Dendritic cell treated with granulocyte-macrophage colony-stimulating factor and Interleukin-4, amounts not matched to agents 40 ng/mL and 50 ng/mL, for 4 days (primary cell): ENCODE results near the gene KCNG2.

Source experiments
- H3K27ac Mint-ChIP-seq: one replicate; pipeline ENCODE4 v1.8.0; 2022; ENCODE audit warnings: mild to moderate bottlenecking, mixed read lengths
- H3K27me3 Mint-ChIP-seq: one replicate; pipeline ENCODE4 v1.8.0; 2022; ENCODE audit warnings: mild to moderate bottlenecking, mixed read lengths
- H3K36me3 Mint-ChIP-seq: one replicate; pipeline ENCODE4 v1.8.0; 2022; ENCODE audit warnings: low read depth, mixed read lengths
- H3K4me1 Mint-ChIP-seq: one replicate; pipeline ENCODE4 v1.8.0; 2022; ENCODE audit warnings: low read depth, mixed read lengths
- H3K4me3 Mint-ChIP-seq: one replicate; pipeline ENCODE4 v1.8.0; 2022; ENCODE audit warnings: mild to moderate bottlenecking, moderate library complexity, mixed read lengths
- H3K9me3 Mint-ChIP-seq: one replicate; pipeline ENCODE4 v1.8.0; 2022; ENCODE audit warnings: mixed read lengths
- intact Hi-C: fragments of 100-400 bp; cut with micrococcal nuclease; formaldehyde crosslinking; loops from one replicate; pipeline ENCODE4 v1.15.0; 2022

KCNG2 gene

DNA sequence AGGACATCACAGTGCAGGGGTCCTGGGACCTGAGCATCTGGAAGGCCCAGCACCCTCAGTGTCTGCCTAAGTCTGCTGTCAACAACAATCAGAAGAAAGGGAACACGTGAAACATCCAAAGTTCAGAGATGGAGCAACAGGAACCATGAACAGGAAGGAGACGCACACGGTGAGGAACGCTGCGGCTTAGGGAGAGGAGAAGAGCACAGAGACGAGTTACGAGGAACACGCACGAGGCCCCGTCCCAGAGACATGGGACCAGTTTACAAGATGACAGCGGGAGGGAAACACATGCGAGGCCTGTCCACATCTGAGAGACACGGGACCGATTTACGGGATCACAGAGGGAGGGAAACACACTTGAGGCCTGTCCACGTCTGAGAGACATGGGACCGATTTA lies 2.9 kb upstream of the KCNG2 start:
- no peaks in the 10 kb centered on the region for H3K36me3 Mint-ChIP-seq
- H3K27me3 Mint-ChIP-seq: peaks cover 78% of the 10 kb centered on the region
- no peaks in the 10 kb centered on the region for H3K9me3 Mint-ChIP-seq
- peaks cover 75% of the 10 kb centered on the region for H3K4me1 Mint-ChIP-seq
- H3K27ac Mint-ChIP-seq: no peak overlapping the region
- intact Hi-C loops: loop anchor here (10.0 kb wide), 2 partner anchors 160 to 190 kb away; partner anchors contain the start of genes SLC66A2 and TXNL4A
- no peak overlapping the region for H3K4me3 Mint-ChIP-seq

DNA sequence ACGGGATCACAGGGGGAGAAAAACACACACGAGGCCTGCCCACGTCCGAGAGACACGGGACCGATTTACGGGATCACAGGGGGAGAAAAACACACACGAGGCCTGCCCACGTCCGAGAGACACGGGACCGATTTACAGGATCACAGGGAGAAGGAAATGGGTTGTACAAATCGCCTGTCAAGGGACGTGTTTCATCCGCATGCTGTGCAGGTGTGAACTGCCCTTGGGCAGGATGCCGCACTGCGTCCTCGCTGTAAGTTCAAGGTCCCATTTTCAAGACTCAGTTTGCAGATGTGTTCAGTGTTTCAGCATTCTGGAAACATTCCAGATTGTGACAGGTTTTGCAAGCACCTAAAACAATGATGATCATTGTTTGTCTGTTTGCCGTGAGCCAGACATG lies 2.3 kb upstream of the KCNG2 start:
- Mint-ChIP-seq H3K27me3 (peaks cover 78% of the 10 kb centered on the region), H3K27ac (no peak overlapping the region), H3K4me1 (peaks cover 73% of the 10 kb centered on the region), H3K36me3 (no peaks in the 10 kb centered on the region), H3K9me3 (no peaks in the 10 kb centered on the region), H3K4me3 (no peak overlapping the region)
- intact Hi-C loops: loop anchor here (10.0 kb wide), 2 partner anchors 159 to 189 kb away; partner anchors contain the start of genes SLC66A2 and TXNL4A

DNA sequence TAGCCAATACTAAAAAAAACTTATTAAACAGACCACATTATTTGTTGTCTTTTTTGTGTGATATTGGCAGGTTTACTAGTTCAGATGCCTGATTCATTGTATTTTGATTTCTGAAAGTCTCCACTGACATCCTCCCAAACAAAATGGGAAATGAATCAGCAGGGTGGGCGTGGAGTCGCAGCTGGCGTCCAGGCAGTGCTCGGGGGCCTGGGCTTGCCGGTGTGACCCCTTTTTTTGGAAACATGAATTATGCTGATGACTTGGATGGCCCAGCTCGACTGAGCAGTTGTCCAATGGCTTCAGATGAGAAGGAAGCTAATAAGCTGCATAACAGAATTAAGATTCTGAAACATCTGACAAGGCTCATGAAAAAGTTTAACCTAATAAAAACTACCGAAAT lies 1.7 kb upstream of the KCNG2 start:
- Mint-ChIP-seq H3K9me3 (no peaks in the 10 kb centered on the region), H3K27me3 (peaks cover 75% of the 10 kb centered on the region), H3K4me1 (peaks cover 67% of the 10 kb centered on the region), H3K36me3 (no peaks in the 10 kb centered on the region), H3K4me3 (no peak overlapping the region), H3K27ac (no peak overlapping the region)
- intact Hi-C loops: loop anchor here (10.0 kb wide), 2 partner anchors 159 to 189 kb away; partner anchors contain the start of genes SLC66A2 and TXNL4A

DNA sequence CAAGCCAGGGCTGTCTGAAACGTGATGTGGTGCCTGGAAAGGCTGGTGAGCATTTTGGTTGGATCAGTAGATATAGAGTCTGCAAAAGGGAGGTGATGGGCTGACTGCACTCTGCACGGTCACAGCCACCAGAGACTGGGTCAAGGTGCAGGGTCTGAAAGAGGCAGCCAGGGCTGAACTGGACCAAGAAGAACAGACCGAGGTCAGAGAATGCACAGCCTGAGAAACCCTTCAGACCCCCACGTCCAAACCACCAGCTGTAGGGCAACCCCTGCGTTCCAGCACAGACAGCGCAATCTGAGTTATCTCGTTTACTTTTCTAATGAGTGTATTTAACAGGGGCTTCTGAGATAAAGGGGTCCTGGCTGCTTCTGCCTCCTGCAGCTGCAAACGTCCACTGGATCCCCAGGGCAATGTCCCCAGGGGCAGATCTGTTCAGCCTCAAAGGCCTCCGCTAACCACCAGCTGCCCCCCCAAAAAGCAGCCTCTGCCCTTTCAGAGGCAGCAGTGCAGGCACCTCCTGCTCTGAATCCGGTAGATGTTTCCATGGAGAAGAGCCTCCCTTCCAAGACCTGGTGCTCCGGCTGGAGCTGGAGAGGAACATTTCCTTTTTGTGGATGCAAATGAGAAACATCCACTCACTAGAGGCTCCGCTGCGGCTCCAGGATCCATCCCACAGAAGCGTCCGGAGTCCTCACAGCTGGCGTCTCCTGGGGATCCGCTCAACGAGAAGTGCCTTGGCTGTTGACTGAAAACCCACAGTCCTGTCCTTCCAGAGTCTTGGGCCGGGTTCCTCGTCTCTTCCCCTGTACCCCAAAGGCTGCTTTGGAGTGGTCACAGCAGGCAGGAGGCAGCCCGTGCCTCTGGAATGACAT lies 970 bp upstream of the KCNG2 start:
- no peaks in the 10 kb centered on the region for H3K36me3 Mint-ChIP-seq
- H3K4me3 Mint-ChIP-seq: peak overlapping the region; percentile 58
- intact Hi-C loops: loop anchor here (10.0 kb wide), 2 partner anchors 158 to 188 kb away; partner anchors contain the start of genes SLC66A2 and TXNL4A
- H3K4me1 Mint-ChIP-seq: peaks cover 59% of the 10 kb centered on the region
- peaks cover 70% of the 10 kb centered on the region for H3K27me3 Mint-ChIP-seq
- no peak overlapping the region for H3K27ac Mint-ChIP-seq
- H3K9me3 Mint-ChIP-seq: no peaks in the 10 kb centered on the region

DNA sequence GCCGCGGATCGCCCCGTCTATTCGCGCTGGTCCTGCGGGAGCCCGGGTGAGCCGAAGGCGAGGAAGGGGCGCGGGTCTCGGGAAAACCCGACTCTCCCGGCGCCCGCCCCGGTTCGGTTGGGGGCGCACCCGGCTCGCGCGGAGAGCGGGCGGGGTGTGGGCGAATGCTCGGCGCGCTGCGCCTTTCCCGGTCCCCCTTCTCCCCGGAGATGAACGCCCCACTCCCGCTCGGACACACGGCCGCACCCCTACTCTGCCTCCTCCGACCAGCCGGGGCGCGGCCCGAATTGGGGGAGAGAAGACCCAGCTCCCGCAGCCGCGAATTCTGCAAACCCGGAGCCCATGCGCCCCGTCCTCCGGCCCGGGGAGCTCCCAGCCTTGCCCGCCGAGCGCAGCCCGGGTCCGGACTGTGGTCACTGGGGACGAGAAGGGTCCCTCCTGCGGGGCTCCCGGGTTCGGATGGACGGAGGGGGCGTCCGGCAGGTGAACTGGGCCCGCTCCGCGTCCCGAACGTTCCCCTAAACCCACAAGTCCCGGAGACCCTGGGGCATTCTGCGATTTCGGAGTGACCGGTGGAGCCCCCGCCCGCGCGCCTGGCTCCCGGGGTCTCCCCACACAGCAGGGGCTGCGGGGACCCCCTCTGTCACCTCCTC lies 734 bp downstream of the KCNG2 start:
- Mint-ChIP-seq H3K9me3 (no peaks in the 10 kb centered on the region), H3K4me1 (peaks cover 48% of the 10 kb centered on the region), H3K4me3 (peak overlapping the region; percentile 57), H3K27me3 (peaks cover 62% of the 10 kb centered on the region), H3K36me3 (no peaks in the 10 kb centered on the region), H3K27ac (no peak overlapping the region)
- intact Hi-C loops: loop anchor here (10.0 kb wide), 2 partner anchors 156 to 186 kb away; partner anchors contain the start of genes SLC66A2 and TXNL4A

DNA sequence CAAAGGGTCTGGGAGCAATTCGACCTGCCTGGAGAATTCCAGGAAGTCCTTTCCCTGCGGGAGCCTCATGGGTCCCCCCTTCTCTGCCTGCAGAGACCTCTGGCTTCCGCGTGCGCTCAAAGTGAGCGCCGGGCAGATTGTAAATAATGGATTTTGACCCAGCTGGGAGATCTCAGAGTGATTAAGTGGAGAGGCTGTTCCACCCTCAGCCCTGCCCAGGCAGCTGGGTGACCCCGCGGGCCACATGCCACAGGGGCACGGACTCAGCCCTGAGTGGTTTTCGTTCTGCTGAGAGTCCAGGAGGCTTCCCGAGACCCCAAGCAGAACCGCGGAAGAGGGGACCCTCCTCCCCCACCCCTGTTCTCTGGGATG lies 1.2 kb downstream of the KCNG2 start:
- H3K4me1 Mint-ChIP-seq: peaks cover 47% of the 10 kb centered on the region
- peaks cover 62% of the 10 kb centered on the region for H3K27me3 Mint-ChIP-seq
- H3K9me3 Mint-ChIP-seq: no peaks in the 10 kb centered on the region
- H3K36me3 Mint-ChIP-seq: no peaks in the 10 kb centered on the region
- intact Hi-C loops: loop anchor here (10.0 kb wide), 2 partner anchors 156 to 186 kb away; partner anchors contain the start of genes SLC66A2 and TXNL4A
- no peak overlapping the region for H3K27ac Mint-ChIP-seq
- peak overlapping the region; percentile 48 for H3K4me3 Mint-ChIP-seq

DNA sequence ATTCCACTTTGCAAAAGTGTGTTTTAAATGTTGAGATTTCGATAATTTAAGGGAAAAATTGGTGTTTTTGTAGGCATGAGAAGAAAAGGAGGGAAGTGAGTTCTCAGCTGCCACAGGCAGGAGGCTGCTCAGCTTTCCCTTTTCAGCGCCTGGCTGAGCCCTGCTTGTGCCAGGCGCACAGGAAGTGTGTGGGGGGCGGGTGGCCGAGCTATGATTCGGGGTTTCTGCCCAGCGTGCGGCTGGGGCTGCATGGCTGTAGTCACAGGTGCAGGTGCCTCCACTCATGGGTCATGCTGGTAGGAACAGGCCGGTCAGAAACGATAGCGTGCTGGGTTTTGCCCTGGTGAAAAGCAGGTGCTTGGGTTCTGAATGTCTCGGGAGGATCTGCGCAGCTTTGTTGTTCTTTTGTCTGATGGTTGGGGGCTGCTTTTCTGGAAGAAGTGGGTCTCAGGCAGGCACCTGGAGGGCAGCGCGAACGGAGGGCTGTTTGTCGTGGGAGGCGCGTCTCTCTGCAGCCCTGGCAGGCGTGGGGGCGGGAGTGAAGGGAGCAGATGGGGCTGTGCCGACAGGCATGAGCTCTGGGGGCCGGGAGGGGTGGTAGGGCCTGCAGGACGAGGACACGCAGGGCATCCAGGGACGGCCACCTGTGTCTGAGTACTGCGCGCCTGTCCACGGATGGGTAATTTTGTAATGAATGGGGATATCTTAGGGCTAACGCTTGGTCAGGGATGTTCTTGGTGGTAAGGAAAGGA lies 2.1 kb downstream of the KCNG2 start:
- Mint-ChIP-seq H3K36me3 (no peaks in the 10 kb centered on the region), H3K9me3 (no peaks in the 10 kb centered on the region), H3K27me3 (peaks cover 56% of the 10 kb centered on the region), H3K4me3 (peak overlapping the region; percentile 48), H3K4me1 (peaks cover 39% of the 10 kb centered on the region), H3K27ac (no peak overlapping the region)
- intact Hi-C loops: loop anchor here (10.0 kb wide), 2 partner anchors 155 to 185 kb away; partner anchors contain the start of genes SLC66A2 and TXNL4A

DNA sequence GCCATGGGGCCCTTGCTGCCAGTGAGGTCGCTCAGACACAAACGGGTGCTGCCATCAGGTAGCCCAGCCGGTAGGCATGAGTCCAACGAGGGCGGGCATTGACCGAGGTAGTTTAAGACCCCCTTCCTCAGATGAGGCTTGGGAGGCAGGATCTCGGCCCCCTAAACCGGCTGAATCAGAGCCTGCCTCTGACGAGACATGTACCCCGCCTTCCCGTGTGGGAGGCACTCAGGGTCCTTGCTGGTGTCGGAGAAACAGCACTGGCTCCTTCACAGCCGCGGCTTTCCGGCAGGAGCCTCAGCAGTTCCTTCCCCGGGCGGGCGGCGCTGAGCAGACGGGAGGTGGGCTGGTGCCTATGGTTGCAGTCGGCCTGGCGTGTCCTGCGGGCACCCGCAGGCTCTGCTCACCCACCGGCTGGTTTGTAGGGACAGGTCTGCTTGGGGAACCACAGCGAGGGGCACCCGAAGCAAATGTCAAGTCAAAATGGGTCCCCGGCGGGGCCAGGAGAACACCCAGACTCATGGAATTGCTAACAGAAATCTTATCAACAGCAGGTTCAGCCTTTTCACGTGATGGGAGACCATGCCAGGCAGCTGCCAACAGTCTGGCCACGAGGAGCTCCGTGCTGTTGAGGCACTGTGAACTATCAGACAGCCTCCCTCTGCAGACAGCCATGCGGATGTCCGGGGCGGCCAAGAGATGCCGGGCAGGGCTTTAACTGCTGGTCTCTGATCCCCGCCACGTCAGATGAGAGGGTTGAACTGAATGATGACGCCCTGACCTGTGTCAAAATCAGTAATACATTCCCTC lies 2.8 kb downstream of the KCNG2 start:
- peaks cover 33% of the 10 kb centered on the region for H3K4me1 Mint-ChIP-seq
- intact Hi-C loops: no loop called here
- no peak overlapping the region for H3K4me3 Mint-ChIP-seq
- peaks cover 48% of the 10 kb centered on the region for H3K27me3 Mint-ChIP-seq
- H3K27ac Mint-ChIP-seq: no peak overlapping the region
- no peaks in the 10 kb centered on the region for H3K9me3 Mint-ChIP-seq
- no peaks in the 10 kb centered on the region for H3K36me3 Mint-ChIP-seq

DNA sequence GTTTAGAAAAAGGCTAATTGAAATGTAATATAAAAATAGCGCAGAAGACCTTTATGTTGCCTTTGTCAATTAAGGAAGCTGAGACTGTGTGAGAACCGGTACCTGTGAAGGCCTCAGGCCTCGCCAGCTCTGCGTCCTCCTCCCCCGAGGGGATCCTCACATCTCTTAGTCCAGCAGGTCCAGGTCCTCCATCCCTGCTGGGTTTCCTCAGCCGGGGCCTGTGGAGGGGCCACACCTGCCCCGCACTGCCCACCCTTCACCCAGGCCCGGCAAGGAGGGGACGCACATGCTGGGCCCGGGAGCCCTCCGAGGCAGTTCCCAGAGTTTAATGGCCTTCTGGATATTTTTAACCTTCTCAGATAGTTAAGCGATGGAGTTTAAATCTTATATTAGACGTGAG lies 3.5 kb downstream of the KCNG2 start:
- intact Hi-C loops: no loop called here
- no peaks in the 10 kb centered on the region for H3K9me3 Mint-ChIP-seq
- H3K4me1 Mint-ChIP-seq: peaks cover 30% of the 10 kb centered on the region
- H3K36me3 Mint-ChIP-seq: no peaks in the 10 kb centered on the region
- peaks cover 43% of the 10 kb centered on the region for H3K27me3 Mint-ChIP-seq
- no peak overlapping the region for H3K4me3 Mint-ChIP-seq
- H3K27ac Mint-ChIP-seq: no peak overlapping the region

DNA sequence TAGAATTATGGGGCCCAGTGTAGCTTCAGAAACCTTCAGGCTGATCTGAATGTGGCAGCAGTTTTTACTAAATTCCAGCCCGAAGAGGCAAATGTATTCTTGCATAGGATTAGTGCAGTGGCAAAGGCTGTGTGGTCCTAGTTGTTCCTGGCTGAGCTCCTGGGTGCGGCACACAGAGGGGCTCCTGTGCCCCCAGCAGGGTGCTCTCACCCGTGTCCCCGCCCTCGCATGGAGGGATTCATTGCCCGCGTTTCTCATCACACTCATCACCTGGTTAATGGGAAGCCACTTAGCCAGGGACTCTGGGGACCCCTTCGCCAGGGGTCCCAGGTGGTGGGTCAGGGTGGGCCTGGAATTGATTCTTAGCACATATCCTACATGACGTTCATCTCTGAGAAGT lies 3.9 kb downstream of the KCNG2 start:
- intact Hi-C loops: no loop called here
- Mint-ChIP-seq H3K36me3 (no peaks in the 10 kb centered on the region), H3K27me3 (peaks cover 39% of the 10 kb centered on the region), H3K9me3 (no peaks in the 10 kb centered on the region), H3K4me1 (peaks cover 27% of the 10 kb centered on the region), H3K4me3 (no peak overlapping the region), H3K27ac (no peak overlapping the region)

DNA sequence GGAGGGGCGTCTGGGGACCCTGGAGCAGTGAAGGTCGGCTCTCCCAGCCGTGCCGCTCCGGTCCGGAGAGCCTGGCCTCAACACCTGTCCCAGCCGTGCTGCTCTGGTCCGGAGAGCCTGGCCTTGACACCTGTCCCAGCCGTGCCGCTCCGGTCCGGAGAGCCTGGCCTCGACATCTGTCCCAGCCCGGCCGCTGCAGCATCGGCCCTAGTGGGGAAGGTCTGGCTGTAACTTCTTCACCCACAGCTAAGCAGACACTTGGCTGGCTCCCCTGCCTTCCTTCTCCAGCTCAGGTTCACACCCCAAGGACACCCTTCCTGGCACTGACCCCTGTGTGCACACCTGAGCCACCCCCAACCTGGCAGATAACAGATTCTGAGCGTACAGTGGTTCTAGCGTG lies 4.6 kb downstream of the KCNG2 start:
- H3K36me3 Mint-ChIP-seq: no peaks in the 10 kb centered on the region
- H3K4me3 Mint-ChIP-seq: no peak overlapping the region
- H3K27me3 Mint-ChIP-seq: peaks cover 32% of the 10 kb centered on the region
- H3K9me3 Mint-ChIP-seq: no peaks in the 10 kb centered on the region
- intact Hi-C loops: no loop called here
- no peak overlapping the region for H3K27ac Mint-ChIP-seq
- H3K4me1 Mint-ChIP-seq: peaks cover 24% of the 10 kb centered on the region

DNA sequence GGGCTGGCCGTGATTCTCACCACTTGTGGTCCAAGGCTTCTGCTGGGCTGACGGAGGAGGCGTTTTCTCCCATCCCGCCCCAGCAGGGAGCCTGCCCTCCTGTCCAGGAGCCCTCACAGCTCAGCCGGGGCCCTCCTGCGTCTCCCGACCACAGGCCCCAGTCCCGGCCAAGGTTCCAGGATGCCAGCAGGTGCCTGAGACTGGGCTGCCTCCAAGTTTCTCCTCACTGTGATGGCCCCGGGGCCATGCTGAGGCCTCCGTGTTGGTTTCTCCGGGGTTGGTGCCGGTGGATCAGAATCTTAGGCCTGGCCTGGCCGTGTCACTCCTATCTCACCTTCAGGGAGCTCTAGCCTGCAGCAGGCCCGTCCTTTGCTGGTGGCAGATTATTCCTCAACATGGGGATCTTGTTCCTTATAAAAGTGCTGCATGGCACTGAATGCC lies 5.9 kb downstream of the KCNG2 start:
- Mint-ChIP-seq H3K4me1 (peaks cover 20% of the 10 kb centered on the region), H3K36me3 (no peaks in the 10 kb centered on the region), H3K4me3 (no peak overlapping the region), H3K9me3 (no peaks in the 10 kb centered on the region), H3K27ac (no peak overlapping the region), H3K27me3 (peaks cover 22% of the 10 kb centered on the region)
- intact Hi-C loops: no loop called here
